PC-9 (cell line): Measurements from ENCODE around the gene TSPAN3. TPM values are rescaled to one million over a fixed set of nuclear protein-coding genes. Genes with fewer than 3 reads are reported as not detected.

ENCODE experiments used
- BruUV-seq: library from RNA; stranded (reverse); fragments of 400-500 nt; replicated peaks from 2 replicates; lab custom pipeline; 2021; lab: Mats Ljungman, UMichigan
- CTCF ChIA-PET: fragments of 300-600 bp; sonication (Branson Sonifier 250); formaldehyde crosslinking; loops from one replicate; lab custom pipeline; 2022; ENCODE audit warnings: antibody characterized with exemption; lab: Charles Lee
- POLR2A ChIA-PET: fragments of 300-600 bp; sonication (Branson Sonifier 250); formaldehyde crosslinking; loops from one replicate; lab custom pipeline; 2022; ENCODE audit warnings: antibody characterized with exemption; ENCODE audit not compliant: unreplicated experiment; lab: Charles Lee
- DNase-seq, 2 experiments: peaks; one replicate each; pipeline versions ENCODE4 v3.0.0 to v3.0.0-alpha.2; 2015 to 2022; ENCODE audit warnings: mixed read lengths in 1 of 2
- H2AFZ ChIP-seq: fragments of 200-600 bp; sonication (generic); 2 replicates; pipeline ENCODE4 v1.8.1; 2017; ENCODE audit warnings: antibody characterized with exemption
- H3F3A ChIP-seq: fragments of 200-600 bp; sonication (generic); 2 replicates; pipeline ENCODE4 v1.8.1; 2017; ENCODE audit warnings: antibody characterized with exemption, mild to moderate bottlenecking, low read depth; ENCODE audit not compliant: insufficient read depth
- H3K27ac ChIP-seq: fragments of 200-600 bp; sonication (generic); 2 replicates; pipeline ENCODE4 v1.6.1; 2016; ENCODE audit warnings: mixed run types
- H3K27me3 ChIP-seq: fragments of 200-600 bp; sonication (generic); 2 replicates; pipeline ENCODE4 v1.6.1; 2016; ENCODE audit warnings: low read depth, mixed run types; ENCODE audit not compliant: insufficient read depth
- H3K36me3 ChIP-seq: fragments of 200-600 bp; sonication (generic); 2 replicates; pipeline ENCODE4 v1.6.1; 2016; ENCODE audit warnings: low read depth, mixed run types
- H3K4me1 ChIP-seq: fragments of 200-600 bp; sonication (generic); replicated peaks from 2 replicates; pipeline ENCODE4 v1.6.1; 2016; ENCODE audit warnings: mixed run types; ENCODE audit not compliant: insufficient read depth
- H3K4me2 ChIP-seq: fragments of 200-600 bp; sonication (generic); 2 replicates; pipeline ENCODE4 v1.6.1; 2017; ENCODE audit warnings: mixed run types
- H3K4me3 ChIP-seq: fragments of 200-600 bp; sonication (generic); 2 replicates; pipeline ENCODE4 v1.6.1; 2016; ENCODE audit warnings: mixed run types
- H3K79me2 ChIP-seq: fragments of 200-600 bp; sonication (generic); 2 replicates; pipeline ENCODE4 v1.6.1; 2017; ENCODE audit warnings: low read depth, mixed run types
- H3K9me2 ChIP-seq: fragments of 200-600 bp; sonication (generic); 2 replicates; pipeline ENCODE4 v1.8.1; 2017; ENCODE audit warnings: mild to moderate bottlenecking; ENCODE audit not compliant: insufficient read depth
- H3K9me3 ChIP-seq: fragments of 200-600 bp; sonication (generic); 2 replicates; pipeline ENCODE4 v1.8.1; 2016; ENCODE audit warnings: low read depth; ENCODE audit not compliant: insufficient read depth
- H4K20me1 ChIP-seq: fragments of 200-600 bp; sonication (generic); 2 replicates; pipeline ENCODE4 v1.8.1; 2017; ENCODE audit not compliant: insufficient read depth
- EZH2 ChIP-seq: fragments of 200-600 bp; sonication (generic); IDR thresholded peaks from 2 replicates; pipeline ENCODE4 v1.8.0; 2017; ENCODE audit warnings: antibody characterized with exemption, low read depth
- intact Hi-C: fragments of 100-400 bp; cut with micrococcal nuclease; formaldehyde crosslinking; loops from one replicate; pipeline ENCODE4 v1.10.0; 2022; ENCODE audit not compliant: unreplicated experiment
- total RNA-seq: library from RNA; stranded (reverse); gene quantifications from 2 replicates; pipeline ENCODE4 v1.2.3, GENCODE V29; 2021
- TF ChIP-seq, protein P1 (sequence below): fragments of 200-600 bp; sonication (generic); conservative IDR thresholded peaks from 2 replicates; pipeline ENCODE4 v1.6.1; 2017; ENCODE audit warnings: mixed run types, antibody characterized with exemption, mild to moderate bottlenecking, moderate library complexity

Gene TSPAN3
- total RNA-seq, 1 experiment from 2014 or later = 151 TPM

DNA sequence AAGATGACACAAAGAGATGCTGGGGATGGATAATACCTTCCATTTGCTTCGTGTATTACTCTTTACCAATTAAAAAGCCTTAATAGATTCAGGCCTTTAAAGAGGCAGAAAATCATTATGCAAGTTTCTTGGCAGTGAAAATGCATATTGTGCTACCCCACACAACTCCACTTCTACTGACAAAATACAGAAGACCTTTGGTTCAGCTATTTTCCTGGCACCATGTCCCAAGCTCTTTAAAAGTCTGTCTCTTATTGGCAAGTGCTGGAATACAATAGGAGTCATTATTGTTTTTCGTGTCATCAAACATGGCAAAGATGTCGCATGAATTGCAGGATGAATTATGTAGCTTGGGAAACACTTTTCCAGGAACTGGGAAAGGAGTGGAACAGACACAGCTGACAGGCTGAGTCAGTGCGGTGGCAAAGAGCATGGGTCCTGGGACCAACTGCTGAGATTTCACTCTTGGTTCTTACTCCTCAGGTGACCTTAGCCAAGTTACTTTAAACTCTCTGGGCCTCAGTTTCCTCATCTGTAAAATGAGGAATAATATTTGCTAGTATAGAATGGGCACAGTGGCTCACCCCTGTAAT is 5.5 kb upstream of the TSPAN3 start:
- H2AFZ ChIP-seq = no peak overlapping the region
- CTCF ChIA-PET = no interaction called here
- H3K27me3 ChIP-seq = 0 out of 2 replicates have a peak, but pooled peaks cover 4% of the 10 kb centered on the region
- BruUV-seq = no TSS peak
- H3K4me1 ChIP-seq = no peaks in the 10 kb centered on the region
- H3K79me2 ChIP-seq = no peaks in the 10 kb centered on the region
- no peaks in the 10 kb centered on the region for H3F3A ChIP-seq
- no peak overlapping the region for H3K27ac ChIP-seq
- H3K4me2 ChIP-seq = no peak overlapping the region
- POLR2A ChIA-PET = interaction anchor here (0.6 to 0.7 kb wide), 2 partner anchors 169 to 416 kb away, joined by 3 to 4 read pairs; no protein-coding TSS in a partner anchor
- no peak for TF ChIP-seq EZH2
- TF ChIP-seq, protein P1, sequence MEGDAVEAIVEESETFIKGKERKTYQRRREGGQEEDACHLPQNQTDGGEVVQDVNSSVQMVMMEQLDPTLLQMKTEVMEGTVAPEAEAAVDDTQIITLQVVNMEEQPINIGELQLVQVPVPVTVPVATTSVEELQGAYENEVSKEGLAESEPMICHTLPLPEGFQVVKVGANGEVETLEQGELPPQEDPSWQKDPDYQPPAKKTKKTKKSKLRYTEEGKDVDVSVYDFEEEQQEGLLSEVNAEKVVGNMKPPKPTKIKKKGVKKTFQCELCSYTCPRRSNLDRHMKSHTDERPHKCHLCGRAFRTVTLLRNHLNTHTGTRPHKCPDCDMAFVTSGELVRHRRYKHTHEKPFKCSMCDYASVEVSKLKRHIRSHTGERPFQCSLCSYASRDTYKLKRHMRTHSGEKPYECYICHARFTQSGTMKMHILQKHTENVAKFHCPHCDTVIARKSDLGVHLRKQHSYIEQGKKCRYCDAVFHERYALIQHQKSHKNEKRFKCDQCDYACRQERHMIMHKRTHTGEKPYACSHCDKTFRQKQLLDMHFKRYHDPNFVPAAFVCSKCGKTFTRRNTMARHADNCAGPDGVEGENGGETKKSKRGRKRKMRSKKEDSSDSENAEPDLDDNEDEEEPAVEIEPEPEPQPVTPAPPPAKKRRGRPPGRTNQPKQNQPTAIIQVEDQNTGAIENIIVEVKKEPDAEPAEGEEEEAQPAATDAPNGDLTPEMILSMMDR = no peak
- no peak overlapping the region for H3K4me3 ChIP-seq
- intact Hi-C loops = no loop called here
- H3K36me3 ChIP-seq = no peaks in the 10 kb centered on the region
- H3K9me2 ChIP-seq = no peaks in the 10 kb centered on the region
- H4K20me1 ChIP-seq = no peaks in the 10 kb centered on the region
- no peaks in the 10 kb centered on the region for H3K9me3 ChIP-seq
- no peak for DNase-seq

DNA sequence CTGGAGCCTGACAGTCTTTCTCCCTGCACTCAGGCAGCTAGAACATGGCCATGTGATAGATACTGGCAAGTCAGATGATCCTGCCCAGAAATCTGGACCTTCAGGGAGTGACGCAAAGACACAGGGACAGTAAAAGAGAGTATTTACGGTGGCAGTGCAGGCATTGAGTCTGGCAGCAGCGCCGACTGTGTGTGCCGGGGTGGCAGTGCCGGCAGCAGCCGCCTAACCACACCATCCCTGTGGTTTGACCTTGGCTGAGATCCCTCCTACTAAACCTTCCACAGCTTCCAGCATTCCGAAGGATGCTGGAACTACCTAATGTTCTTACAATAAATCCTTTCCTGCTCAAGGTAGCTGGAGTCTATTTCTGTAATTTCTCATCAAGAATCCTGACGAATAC is 4.6 kb upstream of the TSPAN3 start:
- DNase-seq = peak; percentile 37 to 49
- TF ChIP-seq, protein P1 = no peak
- TF ChIP-seq EZH2 = no peak
- no peak overlapping the region for H3K27ac ChIP-seq
- H3K79me2 ChIP-seq = no peaks in the 10 kb centered on the region
- H2AFZ ChIP-seq = no peak overlapping the region
- ChIA-PET CTCF (no interaction called here), POLR2A (interaction anchor here (0.6 kb wide), 1 partner anchor 170 kb away, joined by 3 read pairs; no protein-coding TSS in a partner anchor)
- intact Hi-C loops = no loop called here
- no peak overlapping the region for H3K4me2 ChIP-seq
- no peaks in the 10 kb centered on the region for H3F3A ChIP-seq
- no peaks in the 10 kb centered on the region for H4K20me1 ChIP-seq
- H3K36me3 ChIP-seq = no peaks in the 10 kb centered on the region
- BruUV-seq = no TSS peak
- no peaks in the 10 kb centered on the region for H3K9me3 ChIP-seq
- peaks cover 4% of the 10 kb centered on the region; the same call in 1 of the 2 replicates for H3K4me1 ChIP-seq
- no peaks in the 10 kb centered on the region for H3K9me2 ChIP-seq
- H3K4me3 ChIP-seq = no peak overlapping the region
- H3K27me3 ChIP-seq = 0 out of 2 replicates have a peak, but pooled peaks cover 4% of the 10 kb centered on the region

DNA sequence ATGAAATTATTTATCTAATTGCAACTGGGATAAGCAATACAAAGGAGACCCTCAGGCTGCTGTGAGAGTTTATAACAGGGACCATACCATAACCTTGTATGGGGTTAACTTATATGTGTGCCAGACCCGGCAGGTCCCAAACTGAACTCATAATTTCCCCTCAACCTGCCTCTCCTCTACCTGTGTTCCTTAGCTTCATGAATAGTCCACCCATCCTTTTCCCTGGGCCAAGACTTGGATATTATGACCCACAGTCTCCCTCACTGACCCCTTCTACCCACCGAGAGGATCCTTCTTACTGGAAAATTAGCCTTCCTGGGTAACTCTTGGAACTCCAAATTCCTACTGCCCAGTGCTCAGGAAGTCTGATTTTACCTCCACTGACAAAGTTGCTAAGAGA is 3.4 kb upstream of the TSPAN3 start:
- intact Hi-C loops = no loop called here
- Histone ChIP-seq H3K4me1 (peaks cover 9% of the 10 kb centered on the region), H3K9me2 (no peaks in the 10 kb centered on the region), H3K27ac (no peak overlapping the region), H2AFZ (no peak overlapping the region), H3K79me2 (peaks cover 11% of the 10 kb centered on the region), H3K4me3 (no peak overlapping the region), H3K4me2 (no peak overlapping the region), H3K9me3 (no peaks in the 10 kb centered on the region), H3K36me3 (no peaks in the 10 kb centered on the region), H3F3A (no peaks in the 10 kb centered on the region), H3K27me3 (0 out of 2 replicates have a peak, but pooled peaks cover 4% of the 10 kb centered on the region), H4K20me1 (no peaks in the 10 kb centered on the region)
- POLR2A ChIA-PET = no interaction called here
- no peak for DNase-seq
- CTCF ChIA-PET = no interaction called here
- no TSS peak for BruUV-seq
- TF ChIP-seq EZH2 = no peak
- TF ChIP-seq, protein P1 = no peak
